ENCODE results near the gene TRIM54.

- no peak for TF ChIP-seq SPI1 (IDR thresholded peaks at IDR 0.05; ENCODE audit: low read depth, low read length)
- no peak for TF ChIP-seq POLR2AphosphoS5 (IDR thresholded peaks at IDR 0.05; ENCODE audit: low read depth, low read length)
- no peak for TF ChIP-seq POLR2A (IDR thresholded peaks at IDR 0.05; ENCODE audit: low read depth, low read length)
- no peak for TF ChIP-seq TAF1 (IDR thresholded peaks at IDR 0.05; ENCODE audit: low read depth, low read length)
- no peak for TF ChIP-seq PAX5 (IDR thresholded peaks at IDR 0.05; ENCODE audit: insufficient read depth, low read length, severe bottlenecking)
These were observed 8.3 kb downstream of the TRIM54 start for GRCh38 chr2:27290549-27290948.

All from GM12891 (cell line).